NT2/D1 (cell line): ENCODE measurements around the gene PLCG2.

ENCODE experiments used
- DNase-seq: peaks from one replicate; pipeline ENCODE4 v3.0.0-alpha.2; 2011; ENCODE audit warnings: low read depth, low spot score
- H3K27me3 ChIP-seq: 2 replicates; pipeline ENCODE4 v1.6.0; 2011; ENCODE audit warnings: mild to moderate bottlenecking; ENCODE audit not compliant: insufficient read length, insufficient read depth
- H3K36me3 ChIP-seq: 2 replicates; pipeline ENCODE4 v1.6.1; 2011; ENCODE audit warnings: mild to moderate bottlenecking, low read length, mixed read lengths; ENCODE audit not compliant: insufficient read depth, insufficient read length
- H3K4me1 ChIP-seq: 2 replicates; pipeline ENCODE4 v1.5.1; 2011; ENCODE audit not compliant: insufficient read depth, insufficient read length
- H3K4me3 ChIP-seq: 2 replicates; pipeline ENCODE4 v1.5.1; 2011; ENCODE audit warnings: low read depth; ENCODE audit not compliant: insufficient read length
- H3K9ac ChIP-seq: 2 replicates; pipeline ENCODE4 v1.6.0; 2011; ENCODE audit warnings: low read depth; ENCODE audit not compliant: insufficient read length
- H3K9me3 ChIP-seq: 2 replicates; pipeline ENCODE4 v1.5.1; 2011; ENCODE audit warnings: mild to moderate bottlenecking, low read length; ENCODE audit not compliant: insufficient read depth
- SUZ12 ChIP-seq: IDR thresholded peaks from 2 replicates; pipeline ENCODE4 v1.6.1; 2011; ENCODE audit not compliant: insufficient read length, insufficient read depth; ENCODE audit errors: extremely low read depth
- YY1 ChIP-seq: IDR thresholded peaks from 2 replicates; pipeline ENCODE4 v1.6.1; 2011; ENCODE audit not compliant: insufficient read length, insufficient read depth
- ZNF274 ChIP-seq: IDR thresholded peaks from 2 replicates; pipeline ENCODE4 v1.6.1; 2011; ENCODE audit warnings: mild to moderate bottlenecking, low read depth, low read length

The PLCG2 gene

GRCh38 chr16:81803332-81803731, 24.2 kb downstream of the PLCG2 start:
- Histone ChIP-seq H3K36me3 (no peaks in the 10 kb centered on the region), H3K4me1 (peaks cover 8% of the 10 kb centered on the region), H3K9ac (no peak overlapping the region), H3K27me3 (no peaks in the 10 kb centered on the region), H3K9me3 (no peaks in the 10 kb centered on the region), H3K4me3 (no peak overlapping the region)
- no peak for DNase-seq
- no peak for TF ChIP-seq SUZ12
- TF ChIP-seq ZNF274 = no peak
- no peak for TF ChIP-seq YY1

- no peak overlapping the region for H3K9ac ChIP-seq
- TF ChIP-seq YY1 (no peak), SUZ12 (no peak), ZNF274 (no peak)
- no peaks in the 10 kb centered on the region for H3K36me3 ChIP-seq
- peaks cover 6% of the 10 kb centered on the region for H3K4me1 ChIP-seq
- no peaks in the 10 kb centered on the region for H3K9me3 ChIP-seq
- DNase-seq = no peak
- H3K27me3 ChIP-seq = no peaks in the 10 kb centered on the region
- no peak overlapping the region for H3K4me3 ChIP-seq
Observed at GRCh38 chr16:81804134-81804610, 25.1 kb downstream of the PLCG2 start.

- TF ChIP-seq YY1 (no peak), SUZ12 (no peak), ZNF274 (no peak)
- DNase-seq = no peak
- H3K36me3 ChIP-seq = no peaks in the 10 kb centered on the region
Observed at GRCh38 chr16:81806696-81807095, 27.6 kb downstream of the PLCG2 start.

GRCh38 chr16:81807767-81808358, 28.8 kb downstream of the PLCG2 start:
- H3K4me1 ChIP-seq = peaks cover 7% of the 10 kb centered on the region
- no peak overlapping the region for H3K9ac ChIP-seq

More at GRCh38 chr16:81806696-81807095, 27.6 kb downstream of the PLCG2 start:
- no peaks in the 10 kb centered on the region for H3K27me3 ChIP-seq
- H3K4me3 ChIP-seq = no peak overlapping the region
- peaks cover 7% of the 10 kb centered on the region for H3K4me1 ChIP-seq
- no peak overlapping the region for H3K9ac ChIP-seq
- H3K9me3 ChIP-seq = no peaks in the 10 kb centered on the region

GRCh38 chr16:81808933-81809480, 29.9 kb downstream of the PLCG2 start:
- Histone ChIP-seq H3K4me1 (peaks cover 7% of the 10 kb centered on the region), H3K36me3 (no peaks in the 10 kb centered on the region), H3K9me3 (no peaks in the 10 kb centered on the region), H3K4me3 (no peak overlapping the region), H3K9ac (no peak overlapping the region), H3K27me3 (no peaks in the 10 kb centered on the region)
- DNase-seq = no peak
- TF ChIP-seq ZNF274 (no peak), SUZ12 (no peak), YY1 (no peak)

More at GRCh38 chr16:81807767-81808358, 28.8 kb downstream of the PLCG2 start:
- Histone ChIP-seq H3K9me3 (no peaks in the 10 kb centered on the region), H3K4me3 (no peak overlapping the region), H3K36me3 (no peaks in the 10 kb centered on the region), H3K27me3 (no peaks in the 10 kb centered on the region)
- TF ChIP-seq ZNF274 = no peak
- no peak for TF ChIP-seq SUZ12
- no peak for TF ChIP-seq YY1
- no peak for DNase-seq

- H3K4me3 ChIP-seq = no peak overlapping the region
- no peak for TF ChIP-seq ZNF274
- no peak for TF ChIP-seq SUZ12
- no peak for TF ChIP-seq YY1
Observed at GRCh38 chr16:81809567-81809966, 30.5 kb downstream of the PLCG2 start.

GRCh38 chr16:81810361-81810760, 31.3 kb downstream of the PLCG2 start:
- no peak for DNase-seq
- no peaks in the 10 kb centered on the region for H3K27me3 ChIP-seq
- no peak overlapping the region for H3K4me3 ChIP-seq
- no peak overlapping the region for H3K9ac ChIP-seq
- no peaks in the 10 kb centered on the region for H3K9me3 ChIP-seq
- peaks cover 11% of the 10 kb centered on the region for H3K4me1 ChIP-seq
- TF ChIP-seq YY1 (no peak), SUZ12 (no peak)
- H3K36me3 ChIP-seq = no peaks in the 10 kb centered on the region

More at GRCh38 chr16:81809567-81809966, 30.5 kb downstream of the PLCG2 start:
- Histone ChIP-seq H3K9ac (no peak overlapping the region), H3K9me3 (no peaks in the 10 kb centered on the region), H3K36me3 (no peaks in the 10 kb centered on the region), H3K4me1 (peaks cover 7% of the 10 kb centered on the region), H3K27me3 (no peaks in the 10 kb centered on the region)
- DNase-seq = no peak
